ENCODE measurements around the gene HACL1.

The HACL1 gene

DNA sequence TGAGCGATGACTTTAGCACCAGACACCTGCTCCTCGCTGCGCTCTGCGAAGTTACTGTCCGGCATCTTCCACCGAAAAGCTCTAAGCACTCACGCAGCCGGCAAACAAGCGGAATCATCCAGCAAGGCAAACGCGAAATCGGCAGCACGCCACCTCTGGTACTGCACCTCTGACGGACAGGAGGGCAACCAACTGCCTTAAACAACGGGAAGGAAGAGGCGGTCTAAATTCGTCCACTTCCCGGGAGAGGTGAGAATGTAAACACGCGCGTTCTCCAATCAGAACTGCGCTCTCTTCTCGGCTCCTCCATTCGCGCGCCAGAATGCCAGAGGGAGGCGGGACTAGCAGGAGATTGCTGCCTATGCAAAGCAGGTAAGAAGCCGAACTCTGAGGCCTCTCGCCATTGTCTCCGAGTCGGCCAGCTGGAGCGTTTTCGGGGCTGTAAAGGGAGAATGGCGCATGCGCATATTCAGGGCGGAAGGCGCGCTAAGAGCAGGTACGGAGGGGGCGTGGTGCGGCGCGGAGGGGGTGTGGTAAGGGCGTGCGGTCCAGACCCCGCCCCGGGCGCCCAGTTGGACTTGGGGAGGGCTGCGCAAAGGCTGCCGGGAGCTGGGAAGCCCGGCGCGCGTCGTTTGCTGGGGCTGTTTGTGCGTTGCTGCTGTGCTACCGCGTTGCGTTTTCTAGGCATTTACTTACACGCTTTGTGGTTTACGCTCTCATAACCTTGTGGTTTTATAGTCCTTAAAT is at the start of gene HACL1, which contains the start of gene BTD:
Gene HACL1, minus strand, starts transcription at position 171 of the 747 bp plus-strand sequence. Its CDS starts 106 bp downstream, at position 65.
Gene BTD, plus strand, starts transcription at position 347 of the 747 bp plus-strand sequence. CDS start 33,695 bp downstream, outside the sequence.
- DNase-seq = no peak

DNA sequence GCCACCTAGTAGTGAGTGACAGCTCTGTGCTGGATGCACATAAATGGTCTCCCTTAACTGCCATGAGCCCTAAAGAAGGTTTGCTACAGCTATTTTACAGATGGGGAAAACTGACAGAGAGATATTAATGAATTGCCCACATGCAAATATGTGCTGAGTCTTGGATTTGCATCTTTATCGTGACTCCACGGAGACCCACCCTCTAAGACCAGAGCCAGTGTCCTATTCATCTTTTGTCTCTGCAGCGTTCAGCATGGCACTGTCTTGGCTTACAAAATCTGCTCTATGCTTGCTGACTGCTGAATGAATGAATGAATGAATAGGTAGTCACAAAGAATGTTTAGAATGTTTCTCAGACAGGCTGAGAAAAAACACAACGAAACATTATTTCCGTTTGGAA is 48.5 kb upstream of the HACL1 start:
- no peak for DNase-seq

DNA sequence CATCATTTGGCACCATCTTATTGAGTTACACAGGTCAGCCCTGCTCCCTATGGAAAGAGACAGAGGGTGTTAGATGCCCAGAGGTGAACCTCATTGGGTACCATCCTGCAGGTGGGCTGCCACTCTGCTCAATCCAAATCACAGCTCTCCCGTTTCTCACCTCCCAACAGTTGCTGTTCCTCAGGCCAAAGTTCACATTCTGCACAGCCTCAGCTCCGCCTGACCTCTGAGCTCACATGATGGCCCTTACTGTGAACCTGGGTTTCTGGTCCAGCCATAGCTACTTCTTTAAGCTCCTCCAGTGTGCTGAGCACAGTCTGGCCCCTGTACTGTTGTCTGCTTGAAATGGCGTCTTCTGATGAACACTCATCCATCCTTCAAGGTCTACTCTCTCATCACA is 48.0 kb upstream of the HACL1 start:
- no peak for DNase-seq

DNA sequence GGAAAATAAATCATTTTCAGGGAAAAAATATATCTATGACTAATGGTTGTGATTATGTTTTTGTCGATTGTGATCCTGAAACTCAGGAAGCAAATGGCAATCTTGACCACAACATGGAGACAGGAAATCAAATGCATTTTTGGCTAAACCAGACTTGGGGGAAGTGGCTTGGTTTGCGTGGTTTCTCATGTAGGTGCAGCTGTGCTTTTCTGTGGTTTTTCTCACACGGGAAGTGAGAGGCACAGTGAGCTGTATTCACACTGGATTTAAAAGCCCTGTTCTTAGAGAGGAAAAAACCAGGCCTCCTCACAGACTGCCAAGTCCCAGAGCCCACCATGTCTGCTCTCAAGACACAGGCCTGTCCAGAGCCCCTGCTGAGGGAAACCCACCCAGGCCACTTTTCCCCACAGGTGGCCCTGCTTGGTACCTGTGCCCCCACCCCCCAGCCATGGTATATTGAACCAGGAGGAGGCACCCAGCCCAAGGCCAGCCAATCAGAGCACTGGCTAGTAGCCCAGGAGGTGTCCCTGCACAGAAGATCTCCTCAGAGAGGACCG is 46.3 kb upstream of the HACL1 start:
- peak; percentile 82 for DNase-seq

DNA sequence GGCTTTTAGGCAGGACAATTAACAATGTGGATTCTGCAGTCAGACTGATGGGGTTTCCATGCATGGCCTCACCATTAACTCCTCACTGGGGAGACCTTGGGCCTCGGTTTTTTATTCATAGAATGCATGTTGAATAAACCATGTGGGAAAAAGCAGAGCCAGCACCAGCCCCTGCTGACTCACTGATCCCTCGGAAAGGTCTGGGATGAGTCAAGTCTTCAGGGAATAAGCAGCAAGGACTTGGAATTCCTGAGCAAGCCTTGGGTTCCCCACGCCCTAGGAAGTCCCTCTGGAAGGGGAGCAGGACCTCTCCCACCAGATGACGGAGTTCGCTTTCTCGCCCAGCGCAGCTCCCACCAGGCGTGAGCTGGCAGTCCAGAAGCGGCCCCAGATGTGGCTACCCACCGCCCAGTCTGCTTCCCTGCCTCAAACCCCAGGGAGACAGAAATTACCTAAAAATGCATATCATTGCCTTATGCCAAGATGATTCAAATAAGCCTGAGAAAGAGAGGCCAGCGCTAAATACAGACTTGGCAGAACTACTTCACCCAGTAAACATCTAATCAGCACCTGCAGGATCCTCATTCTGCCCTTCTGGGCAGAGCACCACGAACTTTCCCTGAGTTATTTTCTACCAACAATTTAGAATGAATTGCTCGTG is 45.6 kb upstream of the HACL1 start:
- no peak for DNase-seq

DNA sequence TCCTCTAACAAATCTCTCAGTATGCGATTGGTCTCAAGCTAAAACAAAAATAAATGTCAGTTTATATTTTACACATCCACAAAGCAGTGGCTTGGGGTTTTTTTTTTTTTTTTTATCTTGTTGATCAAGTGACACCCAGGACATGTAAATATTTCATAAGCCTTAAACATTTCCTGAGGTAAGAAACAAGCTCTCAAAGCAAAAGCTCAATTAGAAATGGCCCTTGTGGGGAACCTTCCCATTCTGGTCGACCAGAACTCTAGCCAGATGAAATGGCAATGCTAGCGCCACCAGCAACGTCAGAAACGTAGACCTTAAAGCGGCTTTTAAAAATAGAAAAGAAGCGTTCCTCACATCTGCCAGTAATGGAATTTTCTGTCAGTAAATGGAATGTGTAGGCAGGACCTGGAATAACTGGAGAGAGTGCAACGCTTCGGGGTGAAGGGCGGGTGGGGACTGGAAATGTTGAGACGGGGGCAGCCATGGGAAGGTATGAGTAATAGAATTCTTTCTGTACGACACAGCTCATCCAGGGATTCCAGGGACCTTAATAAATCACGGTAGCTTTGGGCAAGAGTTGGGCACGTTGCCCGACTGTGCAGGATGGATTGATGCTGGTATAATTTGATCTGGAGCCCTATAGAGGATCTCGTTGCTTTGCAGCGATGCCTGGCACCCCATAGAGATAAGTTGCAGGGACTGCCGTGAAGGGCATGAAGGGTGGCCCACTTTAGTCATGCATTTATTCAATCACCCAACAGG is 44.6 kb upstream of the HACL1 start:
- DNase-seq = no peak

DNA sequence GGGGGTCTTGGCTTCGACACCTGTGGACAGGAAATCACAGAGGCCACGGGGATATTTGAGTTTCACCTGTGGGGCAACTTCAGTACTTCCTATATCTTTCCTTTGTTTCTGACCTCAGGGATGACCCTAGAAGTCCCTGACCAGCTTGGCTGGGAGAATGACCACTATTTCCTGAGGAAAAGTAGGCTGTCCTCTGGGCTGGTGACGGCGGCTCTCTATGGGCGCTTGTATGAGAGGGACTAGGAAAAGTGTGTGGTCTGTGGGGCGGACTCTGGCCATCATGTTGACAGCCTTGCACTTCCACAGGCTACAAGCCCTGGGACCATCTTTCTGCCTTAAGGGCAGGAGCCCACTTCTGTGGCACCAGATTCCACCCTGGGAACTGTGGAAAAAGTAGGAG is 43.9 kb upstream of the HACL1 start:
- DNase-seq = no peak

DNA sequence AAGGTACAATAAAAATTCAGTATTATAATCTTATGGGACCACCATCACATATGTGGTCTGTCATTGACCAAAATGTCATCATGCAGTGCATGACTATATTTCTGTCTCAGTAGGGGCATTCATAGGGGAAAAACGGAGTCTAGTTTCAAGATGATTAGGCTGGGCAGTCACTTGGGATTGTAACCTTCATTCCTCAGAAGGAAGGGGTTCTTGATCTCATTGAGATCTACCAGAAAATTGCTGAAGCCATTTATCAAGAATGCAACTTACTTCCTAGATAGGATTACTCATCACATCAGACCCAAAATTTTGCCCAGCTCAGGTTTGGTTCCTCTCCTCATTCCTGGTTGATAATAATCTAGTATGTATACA is 37.5 kb upstream of the HACL1 start:
- DNase-seq = no peak

DNA sequence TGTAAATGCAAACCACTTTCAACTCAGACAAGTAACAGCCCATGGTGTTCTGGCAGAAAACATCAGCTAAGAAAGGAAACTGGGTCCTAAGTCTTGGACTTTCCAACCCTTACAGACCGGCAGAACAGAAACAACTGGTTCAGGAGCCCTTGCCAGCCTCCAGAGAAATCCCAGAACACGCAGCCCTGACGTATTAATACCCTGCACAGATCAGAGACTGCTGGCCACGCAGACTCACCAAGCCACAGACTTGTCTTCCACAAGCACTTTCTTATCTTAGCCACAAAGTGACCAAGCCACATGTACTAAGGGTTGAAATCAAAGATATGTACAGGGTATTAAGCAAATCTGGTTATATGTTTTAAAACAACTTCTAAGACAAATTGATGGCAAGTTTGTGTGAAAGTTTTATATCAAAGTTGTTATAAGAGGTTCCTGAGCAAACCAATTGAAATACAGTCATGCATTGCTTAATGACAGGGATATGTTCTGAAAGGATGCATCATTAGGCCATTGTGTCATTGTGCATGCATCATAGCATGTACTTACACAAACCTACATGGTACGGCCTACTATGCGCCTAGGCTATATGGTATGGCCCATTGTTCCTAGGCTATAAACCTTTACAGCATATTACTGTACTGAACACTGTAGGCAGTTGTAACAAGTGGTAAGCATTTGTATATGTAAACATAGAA is 37.0 kb upstream of the HACL1 start:
- no peak for DNase-seq

DNA sequence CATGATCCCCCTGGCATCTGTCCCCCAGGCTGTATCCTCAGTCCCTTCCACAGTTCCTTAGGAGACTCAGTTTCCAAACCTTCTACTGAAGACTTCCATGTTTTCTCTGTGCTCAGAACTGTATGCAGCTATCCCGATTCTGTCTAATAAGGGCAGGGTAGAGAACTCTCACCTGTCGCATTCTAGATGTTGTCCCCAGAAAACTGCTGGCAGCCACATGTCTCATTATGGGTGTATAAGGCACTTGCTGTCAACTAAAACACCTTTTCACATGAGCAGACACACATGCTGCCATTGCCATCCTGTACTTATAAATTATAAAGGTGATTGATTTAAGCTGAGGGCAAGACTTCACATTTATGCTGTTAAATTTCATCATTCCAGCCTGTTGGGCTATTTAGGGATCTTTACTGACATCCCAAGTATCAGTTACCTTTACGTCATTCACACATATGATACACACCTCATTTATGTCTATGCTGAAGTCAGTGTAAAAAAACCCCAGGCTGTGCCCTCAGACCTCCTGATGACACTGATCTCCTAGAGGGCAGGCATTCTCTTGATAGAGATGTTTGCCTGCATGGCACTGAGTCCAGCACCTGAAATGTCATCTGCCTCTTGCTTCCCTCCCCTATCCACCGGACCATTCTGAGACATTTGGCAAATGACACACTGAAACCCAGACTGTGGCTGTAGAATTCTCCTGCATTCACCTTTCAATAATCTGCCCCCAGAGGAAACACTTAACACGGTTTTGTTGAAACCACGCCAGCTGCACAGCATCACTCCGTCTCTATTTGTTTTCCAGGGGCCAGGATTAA is 36.0 kb upstream of the HACL1 start:
- DNase-seq = no peak

DNA sequence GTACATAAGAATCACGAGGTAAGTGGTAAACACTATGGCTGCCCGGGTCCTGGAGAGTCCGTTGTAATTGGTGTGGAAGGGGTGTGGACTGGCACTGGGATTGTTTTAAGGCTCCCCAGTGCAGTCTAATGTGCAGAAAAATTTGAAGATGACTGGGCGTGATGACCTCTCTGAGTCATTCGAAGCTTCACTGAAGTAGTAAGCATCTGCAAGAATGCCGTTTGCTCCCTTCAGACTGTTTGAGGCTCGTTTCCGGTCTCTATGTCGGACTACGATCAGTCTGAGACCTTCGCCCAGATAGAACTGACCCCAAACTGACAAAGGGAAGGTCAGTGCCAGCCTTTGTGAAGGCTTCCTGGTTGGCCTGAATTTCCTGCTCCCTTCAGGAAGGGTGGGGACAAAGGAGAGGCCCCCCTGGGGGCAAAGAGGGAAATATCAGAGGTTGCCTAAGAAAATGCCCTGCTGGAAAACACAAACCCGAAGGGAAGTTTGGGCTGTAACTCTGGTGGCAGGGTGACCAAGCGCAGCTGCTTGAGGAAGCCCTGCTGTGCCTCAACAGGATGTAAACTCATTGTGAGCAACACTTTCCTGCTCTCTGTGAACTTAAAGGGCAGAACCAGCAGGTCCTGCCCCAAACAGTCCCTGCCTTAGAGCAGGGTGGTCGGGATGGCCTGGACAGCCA is 34.8 kb upstream of the HACL1 start:
- peak; percentile 46 for DNase-seq

DNA sequence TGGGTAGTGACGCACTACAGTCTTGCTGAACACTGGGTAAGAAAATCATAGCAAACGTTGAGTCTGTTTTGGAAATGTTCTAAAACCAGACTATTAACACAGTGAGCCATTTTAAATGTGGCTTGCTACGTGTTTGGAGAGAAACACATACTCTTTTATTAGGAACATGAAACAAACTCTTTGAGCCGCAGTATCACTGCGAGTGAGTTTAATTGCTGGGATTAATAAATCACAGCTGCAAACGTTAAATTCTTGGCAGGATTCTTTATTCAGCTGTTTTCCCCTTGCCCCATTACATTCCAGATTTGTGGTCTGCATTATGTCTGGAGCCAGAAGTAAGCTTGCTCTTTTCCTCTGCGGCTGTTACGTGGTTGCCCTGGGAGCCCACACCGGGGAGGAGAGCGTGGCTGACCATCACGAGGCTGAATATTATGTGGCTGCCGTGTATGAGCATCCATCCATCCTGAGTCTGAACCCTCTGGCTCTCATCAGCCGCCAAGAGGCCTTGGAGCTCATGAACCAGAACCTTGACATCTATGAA is 33.8 kb upstream of the HACL1 start:
- DNase-seq = no peak

DNA sequence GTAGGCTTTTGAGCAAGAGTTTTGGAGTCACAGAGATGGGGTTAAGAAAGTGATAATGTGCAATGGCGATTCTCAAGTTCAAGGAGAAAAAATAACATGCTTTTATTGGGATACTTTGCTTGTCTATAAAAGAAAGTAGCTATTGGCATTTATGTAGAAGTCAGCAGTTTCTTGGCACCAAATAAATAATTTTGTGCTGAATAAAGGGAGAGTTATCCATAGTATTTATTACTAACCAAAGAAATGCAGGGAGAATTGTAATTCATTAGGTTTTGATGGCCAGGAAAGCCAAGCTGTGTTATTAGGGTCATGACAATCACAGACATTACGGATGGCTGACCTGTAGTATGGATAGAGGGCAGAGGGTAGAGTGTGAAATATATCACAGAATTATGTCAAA is 33.3 kb upstream of the HACL1 start:
- DNase-seq = no peak

DNA sequence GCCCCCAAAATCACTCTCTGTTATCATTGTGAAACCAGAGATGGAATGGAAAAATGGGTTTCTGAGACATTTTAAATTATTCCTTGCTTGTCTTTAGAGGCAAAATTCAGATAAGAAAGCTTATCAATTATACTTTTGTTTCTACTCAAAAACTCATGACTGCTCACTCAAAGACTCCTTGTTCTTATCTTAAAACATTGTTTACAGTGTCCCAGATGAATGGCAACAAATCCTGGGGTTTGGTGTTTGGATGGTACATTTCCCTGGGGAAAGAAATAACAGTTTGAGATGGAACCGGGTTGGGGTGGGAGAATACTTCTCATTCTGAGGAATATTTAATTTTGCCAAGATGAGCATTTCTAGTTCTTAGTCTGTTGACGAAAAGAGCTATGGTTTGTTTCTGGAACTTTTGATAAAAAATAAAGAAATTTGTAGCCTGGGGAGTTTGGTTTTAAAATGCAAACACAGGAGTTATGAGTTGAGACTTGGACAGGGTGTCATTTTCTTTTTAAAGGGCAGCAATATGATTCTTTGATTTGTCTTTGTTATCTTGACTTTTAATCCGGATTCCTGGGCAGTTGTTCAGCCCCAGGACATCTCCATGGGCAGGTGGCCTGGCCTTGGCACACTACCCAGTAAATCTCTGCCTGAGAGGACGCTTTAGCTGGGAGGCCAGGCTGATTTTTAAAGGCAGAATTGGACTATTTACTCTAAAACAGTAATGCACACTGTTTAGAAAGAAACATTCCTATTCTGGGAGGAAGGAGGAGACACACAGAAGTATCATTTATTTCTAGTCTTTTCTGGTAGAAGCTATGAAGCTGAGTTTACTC is 32.6 kb upstream of the HACL1 start:
- DNase-seq = no peak

DNA sequence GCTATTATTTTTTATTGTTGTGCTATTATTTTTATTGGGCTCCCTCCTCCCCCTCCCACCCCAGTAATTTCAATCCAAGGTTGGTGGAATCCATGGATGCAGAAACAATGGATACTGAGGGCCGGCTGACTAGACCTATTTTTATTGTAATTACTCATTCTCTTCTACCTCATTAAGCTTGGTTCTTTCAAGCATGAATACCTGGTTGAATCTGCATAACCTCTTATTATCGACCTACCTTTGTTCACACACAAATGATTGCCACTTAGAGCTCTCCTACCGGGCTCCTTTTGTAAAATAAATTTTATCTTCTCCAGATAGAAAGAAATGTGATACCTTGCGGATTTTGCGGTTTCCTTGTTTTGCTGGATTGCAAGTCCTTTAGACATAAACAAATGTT is 31.8 kb upstream of the HACL1 start:
- DNase-seq = no peak

DNA sequence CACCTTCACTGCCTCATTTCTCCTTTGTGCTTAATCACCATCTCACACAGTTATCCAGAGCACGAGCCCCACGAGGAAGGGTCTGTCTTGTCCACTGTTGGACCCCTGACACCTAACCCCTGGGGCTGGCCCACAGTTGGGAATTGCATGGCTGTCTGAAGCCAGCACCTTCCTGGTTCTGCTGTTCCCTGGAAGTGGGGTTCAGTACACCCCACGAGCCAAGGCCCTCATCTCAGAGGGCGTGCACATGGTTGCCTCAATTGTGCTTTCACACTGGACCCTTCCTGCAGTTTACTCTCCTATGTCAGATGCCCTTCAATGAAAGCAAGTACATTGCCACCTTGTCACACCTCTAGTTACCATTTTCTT is 30.8 kb upstream of the HACL1 start:
- no peak for DNase-seq

DNA sequence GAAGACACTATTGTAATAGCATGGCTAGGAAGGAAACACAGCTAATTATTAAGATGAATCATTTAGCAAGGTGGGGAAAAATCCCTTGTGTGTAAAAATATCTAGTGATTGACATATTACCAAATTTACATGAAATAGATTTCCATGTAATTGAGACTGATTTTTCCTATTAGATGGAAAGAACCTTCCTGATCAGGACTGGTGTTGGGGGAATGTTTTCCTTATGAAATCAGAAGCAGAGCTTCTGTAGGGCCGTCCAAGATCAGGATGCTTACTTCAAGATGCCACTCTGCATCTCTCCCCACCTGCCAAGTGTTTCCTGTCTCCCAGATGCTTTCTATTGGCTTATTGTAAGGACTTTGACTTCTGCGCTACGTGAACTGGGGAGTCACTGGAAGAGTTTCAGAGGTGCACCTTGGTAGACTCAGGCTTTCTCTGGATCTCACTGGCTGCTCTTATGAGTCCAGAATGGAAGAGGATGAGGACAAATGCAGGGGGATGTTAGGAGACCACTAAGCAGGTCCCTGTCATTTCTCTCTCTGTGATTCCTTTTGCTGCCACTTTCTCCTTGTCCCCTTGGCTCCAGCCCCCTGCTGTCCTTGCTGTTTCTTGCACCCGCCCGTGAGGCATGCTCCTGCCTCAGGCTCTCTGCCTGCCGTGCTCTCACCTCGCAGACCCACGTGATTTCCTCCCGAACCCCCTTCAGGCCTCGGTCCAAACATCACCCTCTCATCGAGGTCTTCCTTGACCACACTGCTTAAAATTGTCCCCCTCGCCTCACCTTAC is 30.2 kb upstream of the HACL1 start:
- DNase-seq = no peak

DNA sequence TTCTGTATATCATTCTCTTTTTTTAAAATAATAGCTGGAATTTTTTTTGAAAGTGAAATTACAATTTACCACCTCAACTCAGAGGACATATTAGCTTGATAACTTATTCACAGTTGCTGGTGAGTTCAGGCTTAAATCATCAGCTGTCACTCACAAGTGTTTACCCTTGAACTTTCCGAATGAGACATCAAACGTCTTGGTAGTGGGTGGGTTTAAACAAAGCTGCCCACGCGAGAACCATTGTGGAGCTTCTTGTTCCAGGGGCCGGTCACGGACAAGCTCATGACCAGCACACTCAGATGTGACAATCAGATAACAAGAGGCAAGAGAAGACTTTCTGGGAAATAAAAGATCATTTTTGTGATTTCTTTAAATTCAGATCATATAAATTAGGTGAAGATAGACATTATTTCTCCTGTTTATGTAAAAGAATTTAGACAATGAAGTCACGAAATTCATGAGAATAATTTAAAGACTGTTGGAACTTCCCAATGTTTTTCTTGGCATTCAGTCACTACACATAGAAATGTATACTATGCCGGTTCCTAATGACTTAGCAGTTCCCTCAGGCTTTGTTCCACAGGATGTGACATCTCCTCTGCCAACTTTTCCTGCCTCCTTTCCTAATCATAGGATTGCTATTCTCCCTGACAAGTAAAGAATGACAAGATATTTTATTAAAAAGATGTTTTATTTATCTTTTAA is 29.4 kb upstream of the HACL1 start:
- DNase-seq = no peak
